ENCODE measurements around the gene STX5. TPM values are rescaled to one million over a fixed set of nuclear protein-coding genes. Genes with fewer than 3 reads are reported as not detected.
"Not testable (repeated sequence)": the region's sequence is repeated elsewhere in the genome, so short reads cannot be mapped to it uniquely, and the experiment has no call there.

STX5 gene, protein sequence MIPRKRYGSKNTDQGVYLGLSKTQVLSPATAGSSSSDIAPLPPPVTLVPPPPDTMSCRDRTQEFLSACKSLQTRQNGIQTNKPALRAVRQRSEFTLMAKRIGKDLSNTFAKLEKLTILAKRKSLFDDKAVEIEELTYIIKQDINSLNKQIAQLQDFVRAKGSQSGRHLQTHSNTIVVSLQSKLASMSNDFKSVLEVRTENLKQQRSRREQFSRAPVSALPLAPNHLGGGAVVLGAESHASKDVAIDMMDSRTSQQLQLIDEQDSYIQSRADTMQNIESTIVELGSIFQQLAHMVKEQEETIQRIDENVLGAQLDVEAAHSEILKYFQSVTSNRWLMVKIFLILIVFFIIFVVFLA
- polyA plus RNA-seq (ENCODE audit: insufficient read length in 12 of 12) = 10 to 100 TPM in 11 of 12 donors, not detected in 1; 29.8 to 50.9 (median 34.3) TPM
- long read RNA-seq, donor 1, transcript STX5-201 (11 exons, 1,794 nt) = major isoform, 14 of 26 reads
- long read RNA-seq, donor 1, partial matches to known transcripts = 11 of 26 reads
- long read RNA-seq, donor 1, other reads (novel, unspliced or antisense) = 0 of 26 reads
- long read RNA-seq, donor 2, transcript STX5-201 (11 exons, 1,794 nt) = major isoform, 16 of 18 reads
- long read RNA-seq, donor 2, partial matches to known transcripts = 0 of 18 reads
- long read RNA-seq, donor 2, other reads (novel, unspliced or antisense) = 0 of 18 reads
- long read RNA-seq, donor 3, partial matches to known transcripts = 0 of 2 reads
- long read RNA-seq, donor 3, other reads (novel, unspliced or antisense) = 0 of 2 reads
- long read RNA-seq, donor 4, partial matches to known transcripts = 0 of 4 reads
- long read RNA-seq, donor 4, other reads (novel, unspliced or antisense) = 0 of 4 reads
- long read RNA-seq, donor 5 = 0 reads
- long read RNA-seq, donor 6, transcript STX5-201 (11 exons, 1,794 nt) = major isoform, 13 of 13 reads
- long read RNA-seq, donor 6, partial matches to known transcripts = 0 of 13 reads
- long read RNA-seq, donor 6, other reads (novel, unspliced or antisense) = 0 of 13 reads
- long read RNA-seq, donor 7, transcript STX5-201 (11 exons, 1,794 nt) = major isoform, 5 of 5 reads
- long read RNA-seq, donor 7, partial matches to known transcripts = 0 of 5 reads
- long read RNA-seq, donor 7, other reads (novel, unspliced or antisense) = 0 of 5 reads
- long read RNA-seq, donor 8, transcript STX5-201 (11 exons, 1,794 nt) = major isoform, 8 of 20 reads
- long read RNA-seq, donor 8, partial matches to known transcripts = 11 of 20 reads
- long read RNA-seq, donor 8, other reads (novel, unspliced or antisense) = 0 of 20 reads
- long read RNA-seq, donor 9, transcript STX5-201 (11 exons, 1,794 nt) = major isoform, 6 of 17 reads
- long read RNA-seq, donor 9, partial matches to known transcripts = 11 of 17 reads
- long read RNA-seq, donor 9, other reads (novel, unspliced or antisense) = 0 of 17 reads
- long read RNA-seq, donor 10, transcript STX5-201 (11 exons, 1,794 nt) = major isoform, 9 of 66 reads
- long read RNA-seq, donor 10, partial matches to known transcripts = 57 of 66 reads
- long read RNA-seq, donor 10, other reads (novel, unspliced or antisense) = 0 of 66 reads
- long read RNA-seq, donor 11, transcript STX5-201 (11 exons, 1,794 nt) = major isoform, 15 of 15 reads
- long read RNA-seq, donor 11, partial matches to known transcripts = 0 of 15 reads
- long read RNA-seq, donor 11, other reads (novel, unspliced or antisense) = 0 of 15 reads

DNA sequence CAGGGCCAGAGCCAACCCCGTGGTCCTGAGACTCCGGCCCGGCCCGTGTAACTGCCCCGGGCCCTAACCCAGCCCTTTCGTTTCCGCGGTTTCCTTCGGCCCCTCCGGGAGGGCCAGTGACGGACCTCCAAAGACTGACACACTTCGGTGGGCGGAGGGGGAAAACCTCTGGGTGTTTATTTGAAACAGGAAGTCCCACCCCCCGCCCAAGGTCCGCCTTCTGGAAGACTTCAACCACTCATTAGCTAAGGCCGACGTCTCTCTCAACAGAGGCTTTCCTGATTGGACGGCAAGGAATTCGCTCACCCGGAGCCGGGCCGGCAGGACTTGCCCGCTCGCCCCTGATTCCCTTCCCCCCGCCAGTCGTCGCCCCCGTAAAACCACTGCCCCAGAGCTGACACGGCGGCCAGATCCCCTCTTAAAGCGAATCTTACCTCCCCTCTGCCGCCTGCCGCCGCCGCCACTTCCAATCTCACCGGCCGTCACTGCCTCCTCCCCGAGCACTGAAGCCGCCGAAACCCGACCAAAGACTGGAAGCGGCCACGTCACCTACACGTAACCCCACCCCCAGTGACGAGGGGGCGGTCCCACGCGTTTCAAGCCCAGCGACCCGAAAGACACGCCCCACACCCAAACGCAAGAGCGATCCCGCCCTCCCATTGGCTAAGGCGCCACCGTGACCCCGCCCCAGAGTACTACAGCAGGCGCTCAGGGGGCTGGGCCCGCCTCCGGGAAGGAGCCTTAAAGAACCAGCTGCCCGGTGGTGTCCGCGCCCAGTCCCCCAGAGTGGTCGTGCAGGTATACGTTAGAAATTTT, at the start of gene STX5:
STX5 (minus strand) TSS at position 532 of the 816 bp plus-strand sequence. CDS start 808 bp downstream, outside the sequence.
- DNase-seq = peak; percentile 100

DNA sequence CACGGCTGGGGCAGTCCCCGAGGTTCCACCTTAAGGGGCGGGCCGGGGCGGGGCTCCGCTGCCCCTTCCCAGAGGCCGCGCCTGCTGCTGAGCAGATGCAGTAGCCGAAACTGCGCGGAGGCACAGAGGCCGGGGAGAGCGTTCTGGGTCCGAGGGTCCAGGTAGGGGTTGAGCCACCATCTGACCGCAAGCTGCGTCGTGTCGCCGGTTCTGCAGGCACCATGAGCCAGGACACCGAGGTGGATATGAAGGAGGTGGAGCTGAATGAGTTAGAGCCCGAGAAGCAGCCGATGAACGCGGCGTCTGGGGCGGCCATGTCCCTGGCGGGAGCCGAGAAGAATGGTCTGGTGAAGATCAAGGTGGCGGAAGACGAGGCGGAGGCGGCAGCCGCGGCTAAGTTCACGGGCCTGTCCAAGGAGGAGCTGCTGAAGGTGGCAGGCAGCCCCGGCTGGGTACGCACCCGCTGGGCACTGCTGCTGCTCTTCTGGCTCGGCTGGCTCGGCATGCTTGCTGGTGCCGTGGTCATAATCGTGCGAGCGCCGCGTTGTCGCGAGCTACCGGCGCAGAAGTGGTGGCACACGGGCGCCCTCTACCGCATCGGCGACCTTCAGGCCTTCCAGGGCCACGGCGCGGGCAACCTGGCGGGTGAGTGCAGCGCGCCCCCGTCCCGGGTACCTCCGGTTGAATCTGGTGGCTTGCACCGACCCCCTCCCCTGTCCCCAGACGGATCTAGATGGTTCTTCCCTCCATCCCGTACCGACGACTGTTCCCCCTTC, 49.1 kb upstream of the STX5 start, which contains the start of gene SLC3A2:
SLC3A2 (plus strand) TSS at position 94 of the 776 bp plus-strand sequence; CDS start at position 222, 128 bp downstream.
- peak; percentile 91 for DNase-seq

DNA sequence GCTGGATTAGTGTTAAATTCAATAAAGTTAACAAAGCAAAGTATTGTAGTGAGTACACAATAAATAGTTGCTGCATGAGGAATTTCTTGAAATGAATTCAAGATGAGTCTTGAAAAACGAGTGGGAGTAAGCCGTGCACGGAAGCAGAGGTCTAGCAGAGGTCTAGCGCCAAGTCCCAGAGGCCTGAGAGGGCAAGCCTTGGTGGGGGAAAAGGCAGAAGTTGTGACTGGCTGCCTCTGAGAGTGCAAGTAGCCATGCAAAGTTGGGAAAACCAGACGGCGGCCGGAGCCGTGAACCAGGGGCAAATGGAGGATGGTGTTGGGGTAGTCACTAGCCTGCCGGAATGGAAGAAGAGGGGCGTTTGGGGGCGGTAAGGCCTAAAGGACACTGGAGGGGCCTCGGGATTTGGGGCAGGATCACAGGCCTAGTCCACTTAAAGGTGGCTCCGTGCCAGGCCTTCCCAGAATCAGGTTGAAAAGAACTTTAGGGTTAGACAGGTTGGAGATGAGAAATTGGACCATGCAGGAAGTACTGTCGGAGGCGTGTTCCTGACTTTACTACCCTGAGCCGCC, 48.5 kb upstream of the STX5 start:
- DNase-seq = peak; percentile 90

DNA sequence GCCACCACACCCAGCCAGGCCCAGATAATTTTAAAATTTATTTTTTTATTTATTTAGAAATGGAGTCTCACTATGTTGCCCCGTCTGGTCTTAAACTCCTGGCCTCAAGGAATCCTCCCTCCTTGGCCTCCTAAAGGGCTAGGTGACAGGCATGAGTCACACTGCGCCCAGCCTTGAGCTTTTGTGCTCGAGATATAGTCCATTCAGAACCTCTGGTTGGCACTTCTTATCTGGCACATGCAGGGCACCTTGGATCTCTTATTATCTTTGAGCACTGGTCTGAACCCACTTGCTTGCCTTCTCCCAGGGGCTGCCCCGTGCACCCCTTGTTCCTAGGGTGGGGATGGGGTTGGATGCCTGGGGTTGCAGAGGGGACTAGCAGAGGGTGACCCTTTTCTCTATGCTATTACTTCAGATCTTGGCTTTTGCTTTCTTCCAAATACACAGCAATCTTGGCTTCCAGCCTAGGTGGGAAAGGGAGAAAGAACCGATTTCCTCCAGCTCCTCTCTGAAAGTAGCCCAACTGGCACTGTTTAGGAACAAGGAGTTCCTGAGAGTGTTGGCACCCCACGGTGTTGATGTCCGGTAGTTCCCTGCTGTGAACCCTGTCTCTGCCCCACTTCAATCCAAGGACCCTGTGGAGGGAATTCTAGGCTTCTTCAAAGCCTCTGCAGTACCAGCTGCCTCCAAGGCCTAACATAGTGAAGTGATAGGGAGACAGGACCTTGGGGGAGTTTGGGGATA, 47.6 kb upstream of the STX5 start:
- no peak for DNase-seq

DNA sequence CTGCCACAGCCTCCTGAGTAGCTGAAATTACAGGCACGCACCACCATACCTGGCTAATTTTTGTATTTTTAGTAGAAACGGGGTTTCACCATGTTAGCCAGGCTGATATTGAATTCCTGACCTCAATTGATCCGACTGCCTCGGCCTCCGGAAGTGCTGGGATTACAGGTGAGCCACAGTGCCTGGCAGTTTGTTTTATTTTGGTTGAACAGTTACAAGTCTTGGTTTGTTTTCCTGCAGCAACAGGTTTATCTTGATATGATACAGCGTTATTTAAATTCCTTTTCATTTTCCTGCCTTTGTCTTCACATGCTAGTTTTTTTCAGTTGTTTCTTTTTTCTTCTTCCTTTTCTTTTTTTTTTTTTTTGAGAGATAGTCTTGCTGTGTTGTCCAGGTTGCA, 44.9 kb upstream of the STX5 start:
- DNase-seq = no peak

DNA sequence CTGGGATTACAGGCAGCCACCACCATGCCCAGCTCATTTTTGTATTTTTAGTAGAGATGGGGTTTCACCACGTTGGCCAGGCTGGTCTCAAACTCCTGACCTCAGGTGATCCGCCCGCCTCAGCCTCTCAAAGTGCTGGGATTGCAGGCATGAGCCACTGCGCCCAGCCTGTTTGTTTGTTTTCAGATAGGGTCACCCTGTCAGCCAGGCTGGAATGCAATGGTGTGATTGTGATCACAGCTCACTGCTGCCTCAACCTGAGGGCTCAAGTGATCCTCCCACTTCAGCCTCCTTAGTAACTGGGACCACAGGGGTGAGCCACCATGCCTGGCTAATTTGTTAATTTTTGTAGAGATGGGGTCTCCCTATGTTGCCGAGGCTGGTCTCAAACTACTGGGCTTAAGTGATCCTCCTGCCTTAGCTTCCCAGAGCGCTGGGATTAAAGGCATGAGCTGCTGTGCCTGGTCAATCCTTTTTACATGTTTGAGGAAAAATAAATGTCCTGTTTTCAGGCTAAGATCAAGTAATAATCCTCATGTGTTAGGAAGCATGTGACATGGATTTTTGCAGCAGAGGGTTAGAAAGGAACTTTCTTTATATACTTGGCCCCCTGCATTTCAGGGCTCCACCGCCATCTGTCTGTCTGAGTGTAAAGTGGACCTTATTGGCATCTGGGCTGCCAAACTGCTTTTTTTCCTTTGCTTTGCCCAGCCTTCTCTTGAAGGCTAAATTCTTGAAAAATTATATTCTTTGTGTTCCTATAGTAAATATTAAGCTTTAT, 44.0 kb upstream of the STX5 start:
- no peak for DNase-seq

DNA sequence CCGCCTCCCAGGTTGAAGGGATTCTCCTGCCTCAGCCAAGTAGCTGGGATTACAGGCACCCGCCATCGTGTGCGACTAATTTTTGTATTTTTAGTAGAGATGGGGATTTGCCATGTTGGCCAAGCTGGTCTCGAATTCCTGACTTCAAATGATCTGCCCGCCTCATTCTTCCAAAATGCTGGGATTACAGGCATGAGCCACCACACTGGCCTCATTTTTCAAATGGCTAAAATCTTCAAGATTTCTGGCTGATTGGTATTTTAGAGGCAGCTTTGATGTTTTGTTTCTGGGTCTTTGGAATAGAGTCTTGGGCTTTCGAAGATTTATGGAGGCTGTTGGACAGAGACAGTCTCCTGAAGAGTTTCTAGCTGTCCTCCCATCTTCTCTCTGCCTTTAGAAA, 43.0 kb upstream of the STX5 start:
- DNase-seq = no peak

DNA sequence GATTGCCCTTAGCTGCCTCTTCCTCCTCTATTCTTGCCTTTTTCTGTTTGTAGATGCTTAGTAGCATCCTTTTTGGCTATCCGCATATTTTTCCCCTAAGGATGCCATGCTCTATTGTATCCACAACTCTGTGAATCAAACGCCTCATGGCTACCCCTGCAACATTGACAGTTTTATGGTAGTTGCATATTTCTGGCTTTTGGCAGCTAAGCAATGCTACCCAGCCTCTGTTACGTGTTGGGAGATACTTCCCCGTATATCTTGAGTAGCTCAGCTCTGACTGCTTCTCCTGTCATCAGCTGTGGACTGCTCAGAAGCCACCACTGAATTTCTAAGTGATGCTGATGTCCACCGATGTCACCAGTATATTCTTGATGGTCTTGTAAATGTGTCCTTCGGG, 33.8 kb upstream of the STX5 start:
- no peak for DNase-seq

DNA sequence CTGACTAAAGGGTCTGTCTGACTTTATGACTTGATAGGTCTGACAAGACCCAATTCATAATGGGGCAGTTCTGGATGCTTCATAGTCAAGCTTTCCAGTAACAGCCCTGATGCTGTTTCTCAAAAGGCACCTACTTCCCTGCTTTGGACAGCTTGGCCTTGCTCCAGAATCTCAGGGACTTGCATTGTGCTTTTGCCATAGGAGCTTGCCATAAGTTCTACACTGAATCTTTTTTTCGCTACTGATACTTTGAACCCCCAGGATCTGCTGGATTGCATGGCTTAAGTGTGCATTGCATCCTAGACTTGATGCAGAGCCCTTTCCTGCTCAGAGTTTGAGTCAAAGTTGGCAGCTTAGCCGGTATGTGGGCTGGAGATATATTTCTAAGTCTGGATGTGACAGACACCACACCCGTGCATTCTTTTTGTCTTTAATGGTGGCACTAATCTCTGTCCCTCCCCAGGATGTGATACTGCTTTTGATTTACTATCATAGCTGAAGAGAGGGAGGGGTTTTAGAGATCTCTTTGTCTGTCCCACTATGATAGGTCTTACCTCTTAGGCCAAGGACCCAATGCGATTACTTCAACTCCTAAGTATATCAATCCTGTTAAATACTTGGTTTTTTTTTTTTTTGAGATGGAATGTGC, 32.0 kb upstream of the STX5 start:
- DNase-seq = no peak

DNA sequence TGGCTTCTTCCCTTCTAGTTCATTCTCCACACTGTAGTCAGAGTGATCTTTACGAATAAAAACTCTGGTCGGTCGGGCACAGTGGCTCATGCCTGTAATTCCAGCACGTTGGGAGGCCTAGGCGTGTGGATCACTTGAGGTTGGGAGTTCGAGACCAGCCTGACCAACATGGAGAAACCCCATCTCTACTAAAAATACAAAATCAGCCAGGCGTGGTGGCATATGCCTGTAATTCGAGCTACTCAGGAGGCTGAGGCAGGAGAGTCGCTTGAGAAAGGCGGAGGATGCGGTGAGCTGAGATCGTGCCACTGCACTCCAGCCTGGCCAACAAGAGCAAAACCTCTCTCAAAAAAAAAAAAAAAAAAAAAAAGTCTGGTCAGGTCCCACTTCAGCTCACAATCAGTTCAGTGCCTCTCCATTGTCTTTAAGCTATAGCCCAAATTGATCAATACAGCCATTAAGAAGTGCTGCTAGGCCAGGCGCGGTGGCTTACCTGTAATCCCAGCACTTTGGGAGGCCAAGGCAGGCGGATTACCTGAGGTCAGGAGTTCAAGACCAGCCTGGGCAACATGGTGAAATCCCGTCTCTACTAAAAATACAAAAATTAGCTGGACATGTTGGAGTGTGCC, 29.8 kb upstream of the STX5 start:
- DNase-seq = not testable (repeated sequence)

DNA sequence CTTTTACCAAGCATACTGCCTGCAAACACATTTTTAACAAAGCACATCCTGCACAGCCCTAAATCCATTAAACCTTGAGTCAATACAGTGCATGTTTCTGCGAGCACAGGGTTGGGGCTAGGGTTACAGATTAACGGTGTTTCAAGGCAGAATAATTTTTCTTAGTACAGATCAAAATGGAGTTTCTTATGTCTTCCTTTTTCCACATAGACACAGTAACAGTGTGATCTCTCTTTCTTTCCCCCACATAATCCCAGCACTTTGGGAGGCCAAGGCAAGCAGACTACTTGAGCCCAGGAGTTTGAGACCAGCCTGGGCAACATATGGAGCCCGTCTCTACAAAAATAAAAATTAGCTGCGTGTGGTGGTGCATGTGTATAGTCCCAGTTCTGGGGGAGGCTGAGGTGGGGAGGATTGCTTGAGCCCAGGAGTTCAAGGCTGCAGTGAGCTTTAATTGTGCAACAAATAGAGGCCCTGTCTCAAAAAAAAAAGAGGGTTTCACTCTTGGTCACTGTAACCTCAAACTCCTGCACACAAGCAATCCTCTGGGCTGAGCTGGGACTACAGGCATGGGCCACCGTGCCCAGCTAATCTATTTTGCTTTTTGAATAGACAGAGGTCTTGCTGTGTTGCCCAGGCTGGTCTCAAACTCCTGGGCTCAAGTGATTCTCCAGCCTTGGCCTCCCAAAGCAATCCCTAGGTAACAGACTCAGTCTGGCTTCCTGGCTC, 29.1 kb upstream of the STX5 start:
- no peak for DNase-seq

DNA sequence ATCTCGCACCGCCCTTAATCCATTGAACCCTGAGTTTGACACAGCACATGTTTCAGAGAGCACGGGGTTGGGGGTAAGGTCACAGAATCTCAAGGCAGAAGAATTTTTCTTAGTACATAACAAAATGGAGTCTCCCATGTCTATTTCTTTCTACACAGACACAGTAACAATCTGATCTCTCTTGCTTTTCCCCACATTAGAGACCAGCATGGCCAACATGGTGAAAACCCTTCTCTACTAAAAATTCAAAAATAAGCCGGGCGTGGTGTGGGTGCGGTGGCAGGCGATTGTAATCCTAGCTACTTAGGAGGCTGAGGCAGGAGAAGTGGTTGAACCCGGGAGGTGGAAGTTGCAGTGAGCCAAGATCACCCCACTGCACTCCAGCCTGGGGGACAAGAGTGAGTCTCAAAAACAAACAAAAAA, 27.4 kb upstream of the STX5 start:
- not testable (repeated sequence) for DNase-seq

DNA sequence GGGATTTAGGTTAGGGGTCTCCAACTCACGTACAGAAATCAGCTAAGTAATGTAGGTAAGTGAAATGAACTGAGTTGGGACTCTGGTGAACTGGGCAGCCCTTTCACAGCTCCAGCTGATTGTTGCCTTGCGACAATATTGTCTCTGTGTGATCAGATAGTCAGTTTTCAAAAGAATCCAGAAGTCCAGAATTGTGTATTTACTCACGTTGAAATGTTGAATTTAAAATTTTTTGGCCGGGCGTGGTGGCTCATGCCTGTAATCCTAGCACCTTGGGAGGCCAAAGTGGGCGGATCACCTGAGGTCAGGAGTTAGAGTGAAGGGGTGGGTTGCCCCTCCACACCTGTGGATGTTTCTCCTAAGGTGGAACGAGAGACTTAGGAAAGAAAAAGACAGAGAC, 26.4 kb upstream of the STX5 start:
- no peak for DNase-seq

DNA sequence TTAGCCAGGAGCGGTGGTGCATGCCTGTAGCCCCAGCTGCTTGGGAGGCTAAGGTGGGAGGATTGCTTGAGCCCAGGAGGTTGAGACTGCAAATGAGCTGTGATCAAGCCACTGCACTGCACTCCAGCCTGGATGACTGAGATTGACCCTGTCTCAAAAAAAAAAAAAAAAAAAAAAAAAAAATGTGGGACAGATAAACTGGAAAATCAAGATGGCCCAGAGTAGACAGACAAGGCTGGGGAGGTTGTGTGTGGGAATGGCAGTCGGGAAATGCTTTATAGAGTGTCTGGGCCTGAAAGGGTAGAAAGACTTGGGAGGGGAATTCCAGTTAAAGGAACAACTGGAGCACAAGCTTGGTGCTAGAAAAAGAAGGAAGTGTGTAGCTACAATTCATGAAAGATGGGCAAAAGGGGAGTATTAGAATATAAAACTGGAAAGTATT, 25.7 kb upstream of the STX5 start:
- no peak for DNase-seq

DNA sequence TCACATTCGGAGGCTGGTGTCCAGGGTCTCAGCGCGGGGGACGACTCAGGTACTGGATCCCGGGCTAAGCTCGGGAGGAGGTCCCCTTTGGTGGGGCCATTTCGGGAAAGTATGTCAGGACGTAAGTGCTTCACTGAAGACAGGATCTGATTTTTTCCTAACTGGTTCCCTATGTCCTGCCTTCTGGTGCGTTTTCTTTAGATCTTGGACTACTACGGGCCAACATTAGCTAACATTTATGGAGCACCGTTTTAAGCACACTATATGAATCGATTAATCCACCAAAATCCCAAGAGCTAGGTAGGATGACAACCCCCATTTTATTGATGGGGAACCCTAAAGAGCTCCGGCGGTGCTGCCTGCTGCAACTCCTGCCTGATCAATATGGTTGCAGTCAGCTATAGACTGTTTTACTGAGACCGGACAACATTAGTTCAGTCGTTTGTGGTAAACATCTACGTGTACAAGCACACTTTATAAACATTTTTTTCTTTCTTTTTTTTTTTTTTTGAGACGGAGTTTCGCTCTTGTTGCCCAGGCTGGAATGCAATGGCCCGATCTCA, 24.6 kb upstream of the STX5 start:
- no peak for DNase-seq
